T-helper 9 cell (primary cell): ENCODE data around the gene CSNK1A1.
"Not testable (repeated sequence)": the region's sequence is repeated elsewhere in the genome, so short reads cannot be mapped to it uniquely, and the experiment has no call there.

Experiments
- DNase-seq: peaks from one replicate; pipeline ENCODE4 v3.0.0-alpha.2; 2020
- total RNA-seq, 2 donors: gene quantifications; one replicate each; lab custom pipeline; 2026; lab: John Stamatoyannopoulos, UW

CSNK1A1 gene
- 188 to 190 reads per million in 2 donors for total RNA-seq

DNA sequence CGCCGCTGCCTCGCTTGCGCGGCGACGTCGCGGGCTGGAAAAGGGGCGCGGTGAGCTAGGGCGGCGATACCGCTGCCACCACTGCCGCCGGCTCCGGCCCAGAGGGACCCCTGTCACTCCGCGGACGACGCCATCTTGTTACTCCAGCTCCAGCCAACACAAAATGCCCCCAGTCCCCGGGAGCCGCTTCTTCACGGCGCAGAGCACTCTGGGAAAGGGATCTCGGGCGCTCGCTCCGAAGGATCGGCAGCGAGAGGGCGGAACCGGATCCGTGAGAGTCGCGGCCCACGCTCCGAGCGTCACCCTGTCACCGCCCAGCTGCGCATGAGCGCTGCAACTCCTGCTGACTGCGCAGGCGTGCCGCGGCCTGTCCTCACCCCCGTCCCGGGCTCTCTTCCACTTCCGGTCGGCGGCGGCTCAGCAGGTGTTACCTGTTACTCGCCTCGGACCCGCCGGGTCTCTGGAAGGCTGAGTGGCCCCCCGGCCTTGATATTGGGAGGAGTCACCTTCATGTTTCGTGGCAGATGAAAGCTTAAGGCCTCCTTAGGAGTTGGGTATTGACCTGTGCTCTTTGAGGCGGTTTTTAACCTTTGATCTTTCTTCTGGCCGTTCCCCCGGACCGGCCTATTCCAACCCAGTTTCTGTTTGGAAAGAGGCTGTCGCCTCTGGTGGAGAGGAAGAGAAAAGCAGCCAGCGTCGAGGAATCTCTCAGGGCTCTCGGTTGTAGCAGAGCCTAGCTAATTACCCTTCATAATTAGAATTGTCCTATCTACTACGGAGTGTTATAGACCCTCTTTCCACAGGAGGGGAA is at the start of gene CSNK1A1:
Gene CSNK1A1, minus strand, starts transcription at position 213 of the 811 bp plus-strand sequence. CDS start 475 bp downstream, outside the sequence.
- DNase-seq = peak; percentile 98

DNA sequence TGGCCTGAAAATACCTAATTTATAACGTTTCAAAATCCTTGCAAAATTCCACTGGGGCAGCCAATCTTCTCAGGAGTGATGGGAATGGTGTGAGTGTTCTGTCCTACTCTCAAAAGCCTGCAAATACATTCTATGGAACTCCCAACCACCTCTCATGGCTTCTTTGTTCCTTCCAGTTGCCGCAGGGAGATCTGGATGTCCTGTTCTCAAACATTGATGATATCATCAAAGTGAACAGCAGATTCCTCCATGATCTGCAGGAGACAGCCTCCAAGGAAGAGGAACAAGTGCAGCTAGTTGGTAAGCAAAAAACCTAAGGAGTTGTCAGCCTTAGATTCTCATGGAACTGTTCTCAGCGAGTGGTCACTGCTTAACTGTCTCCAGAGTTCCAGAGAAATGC is 49.7 kb upstream of the CSNK1A1 start:
- no peak for DNase-seq

- DNase-seq = no peak
These were observed 48.1 kb upstream of the CSNK1A1 start for GRCh38 chr5:149599375-149599774.

DNA sequence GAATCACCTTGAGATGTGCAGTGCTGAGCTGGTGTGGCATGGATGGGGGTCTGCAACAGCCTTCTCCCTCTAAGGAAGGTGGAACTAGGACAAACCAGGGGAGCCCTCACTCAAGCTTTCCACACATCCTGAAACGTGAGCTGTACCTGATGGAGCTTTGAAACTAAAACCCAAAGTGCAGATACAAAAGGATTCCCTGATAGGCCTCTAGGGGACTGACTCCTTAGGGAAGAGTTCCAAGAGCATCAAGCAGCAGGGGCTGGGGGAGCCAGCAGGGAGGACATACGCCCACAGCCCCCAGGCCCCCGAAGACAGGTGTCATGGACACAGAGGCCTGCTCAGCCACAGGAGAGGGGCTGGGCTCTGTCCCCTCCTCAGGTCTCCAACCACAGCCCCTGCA is 47.7 kb upstream of the CSNK1A1 start:
- DNase-seq = no peak

- DNase-seq = not testable (repeated sequence)
These were observed 47.0 kb upstream of the CSNK1A1 start for GRCh38 chr5:149598234-149598633.

GRCh38 chr5:149597618-149598017 is 46.4 kb upstream of the CSNK1A1 start:
- DNase-seq = no peak

- DNase-seq = no peak
These were observed 45.5 kb upstream of the CSNK1A1 start for GRCh38 chr5:149596712-149597111.

DNA sequence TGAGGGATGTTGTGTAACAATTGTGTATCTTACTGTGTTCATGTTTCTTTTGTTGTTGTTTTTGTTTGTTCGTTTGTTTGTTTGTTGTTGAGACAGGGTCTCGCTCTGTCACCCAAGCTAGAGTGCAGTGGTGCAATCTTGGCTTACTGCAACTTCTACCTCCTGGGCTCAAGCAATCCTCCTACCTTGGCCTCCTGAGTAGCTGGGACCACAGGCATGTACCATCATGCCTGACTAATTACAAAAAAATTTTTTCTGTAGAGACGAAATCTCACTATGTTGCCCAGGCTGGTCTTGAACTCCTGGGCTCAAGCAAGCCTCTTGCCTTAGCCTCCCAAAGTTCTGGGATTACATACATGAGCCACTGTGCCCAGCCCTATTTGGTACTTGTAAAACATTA is 43.9 kb upstream of the CSNK1A1 start:
- DNase-seq = not testable (repeated sequence)

- DNase-seq = no peak
These were observed 43.1 kb upstream of the CSNK1A1 start for GRCh38 chr5:149594206-149594895.

GRCh38 chr5:149593370-149593769 is 42.1 kb upstream of the CSNK1A1 start:
- DNase-seq = no peak

DNA sequence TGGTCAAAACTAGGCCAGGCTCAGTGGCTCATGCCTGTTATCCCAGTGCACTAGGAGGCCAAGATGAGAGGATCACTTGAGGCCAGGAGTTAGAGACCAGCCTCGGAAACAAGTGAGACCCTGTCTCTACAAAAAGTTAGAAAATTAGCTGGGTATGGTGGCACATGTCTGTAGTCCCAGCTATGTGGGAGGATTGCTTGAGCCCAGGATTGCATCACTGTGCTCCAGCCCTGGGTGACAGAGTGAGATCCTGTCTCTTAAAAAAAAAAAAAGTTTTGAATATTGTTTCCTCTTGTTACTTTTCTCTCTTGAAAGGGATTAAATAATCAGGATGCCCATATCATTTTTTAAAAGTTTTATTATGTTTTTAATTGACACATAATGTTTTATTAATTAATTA is 37.7 kb upstream of the CSNK1A1 start:
- DNase-seq = no peak

- DNase-seq = no peak
These were observed 35.6 kb upstream of the CSNK1A1 start for GRCh38 chr5:149586708-149587318.

- DNase-seq = no peak
These were observed 34.7 kb upstream of the CSNK1A1 start for GRCh38 chr5:149585910-149586309.

DNA sequence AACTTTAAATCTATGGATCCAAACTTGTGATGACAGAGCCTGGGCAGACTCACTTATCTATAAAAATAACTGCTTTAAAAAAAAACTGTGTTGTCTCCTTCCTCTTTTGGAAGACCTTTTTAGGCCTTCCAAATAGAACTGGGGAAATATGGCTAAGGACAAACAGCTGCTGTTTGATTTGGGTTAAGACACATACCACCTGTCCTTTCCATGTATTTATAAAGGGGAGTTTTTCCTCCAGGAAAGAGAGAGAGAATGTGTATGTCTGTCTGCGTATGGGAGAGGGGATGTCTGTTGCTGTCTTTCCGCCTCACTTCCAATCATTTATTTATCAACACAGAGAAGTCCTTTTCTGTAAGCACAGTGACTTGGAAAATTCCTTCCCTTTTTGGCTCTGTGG is 32.9 kb upstream of the CSNK1A1 start:
- no peak for DNase-seq

DNA sequence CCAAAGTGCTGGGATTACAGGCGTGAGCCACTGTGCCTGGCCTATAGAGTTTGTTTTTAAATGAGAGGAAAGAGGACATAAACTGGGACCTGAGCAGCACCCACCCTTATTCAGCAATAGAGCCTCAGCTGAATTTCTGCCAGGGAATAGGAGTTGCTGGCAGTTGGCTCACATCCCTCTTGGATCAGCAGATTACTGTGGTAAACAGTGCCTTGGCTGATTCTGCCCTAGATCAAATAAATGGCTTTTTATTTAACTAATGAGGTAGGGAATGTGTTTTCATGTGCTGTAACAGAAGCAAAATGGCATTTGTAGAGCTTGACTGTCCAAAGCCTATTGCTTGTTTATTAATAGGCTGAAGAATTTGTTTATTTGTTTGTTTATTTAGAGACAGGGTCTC is 32.2 kb upstream of the CSNK1A1 start:
- DNase-seq = no peak

DNA sequence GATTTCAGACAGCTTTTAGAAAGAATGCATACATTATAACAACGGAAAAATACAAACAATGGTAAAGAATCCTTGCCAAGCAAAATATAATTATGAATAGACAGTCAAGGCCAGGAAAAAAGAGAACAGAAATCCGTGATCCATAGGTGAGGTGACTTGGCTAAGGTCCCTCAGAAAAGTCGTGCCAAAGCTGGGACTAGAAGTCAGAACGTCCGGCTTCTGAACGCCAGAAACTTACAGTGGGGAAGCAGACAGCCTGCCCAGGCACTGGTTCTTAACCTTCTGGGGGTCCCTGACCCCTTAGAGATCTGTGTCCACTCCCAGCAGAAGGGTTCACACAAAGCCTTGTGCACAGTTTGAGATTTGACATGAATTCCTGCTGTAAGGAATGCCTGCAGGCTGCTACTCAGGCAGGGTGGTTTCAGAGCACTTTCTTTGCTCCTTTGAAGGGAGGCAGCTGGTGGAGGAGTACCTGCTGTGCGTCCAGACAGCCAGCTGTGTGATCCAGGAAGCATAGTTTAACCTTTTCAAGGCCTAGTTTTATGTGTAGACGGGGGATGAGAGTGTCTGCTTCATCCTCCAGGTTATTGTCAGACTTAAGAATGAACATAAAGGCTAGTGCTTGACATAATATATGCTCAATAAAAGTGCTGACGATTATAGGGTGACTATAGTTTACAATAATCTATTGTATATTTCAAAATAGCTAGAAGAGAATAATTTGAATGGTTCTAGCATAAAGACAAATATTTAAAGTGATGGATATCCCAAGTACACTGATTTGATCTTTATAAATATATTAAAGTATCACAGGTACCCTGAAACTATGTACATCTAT is 30.9 kb upstream of the CSNK1A1 start:
- no peak for DNase-seq

GRCh38 chr5:149581192-149581861 is 30.1 kb upstream of the CSNK1A1 start, which contains the start of gene ARHGEF37:
Gene ARHGEF37, plus strand, starts transcription at chr5:149581498. Its CDS starts 16,272 bp downstream, at chr5:149597770.
- DNase-seq = no peak

DNA sequence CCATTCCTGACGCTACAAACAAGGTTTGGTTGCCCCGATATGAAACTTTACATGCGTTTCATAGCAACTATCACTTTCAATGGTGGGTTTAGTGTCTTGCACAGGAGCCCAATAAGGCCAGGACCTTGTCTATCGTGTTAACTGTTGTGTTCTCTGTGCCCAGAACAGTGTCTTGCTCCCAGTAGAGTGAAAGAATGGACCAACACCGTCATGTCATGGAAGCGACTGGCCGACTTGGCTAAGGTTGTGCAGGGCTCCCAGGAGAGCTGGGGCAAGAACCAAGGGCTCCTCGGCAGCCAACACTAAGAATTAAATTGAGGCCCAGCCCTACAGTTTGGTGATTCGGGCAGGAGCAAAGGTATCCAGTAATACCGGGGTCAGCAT is 29.6 kb upstream of the CSNK1A1 start:
- DNase-seq = no peak

DNA sequence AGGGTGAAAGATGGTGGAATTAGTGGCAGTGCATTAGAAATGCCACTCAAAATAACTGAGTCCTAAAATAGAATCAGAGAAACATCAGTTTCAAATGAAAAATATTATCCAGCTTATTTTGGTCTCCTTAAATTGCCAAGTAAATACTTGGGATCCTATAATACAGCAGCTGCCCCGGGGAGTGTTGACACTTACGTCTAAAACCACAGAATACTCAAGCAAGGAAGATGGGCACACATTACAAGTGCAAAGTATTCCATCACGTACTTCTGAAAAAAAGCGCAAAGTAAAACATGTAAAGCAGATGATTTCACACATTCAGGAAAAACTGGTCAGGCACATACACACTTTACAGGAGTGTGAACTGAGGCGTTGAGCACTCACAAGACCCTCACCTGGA is 27.7 kb upstream of the CSNK1A1 start:
- no peak for DNase-seq

DNA sequence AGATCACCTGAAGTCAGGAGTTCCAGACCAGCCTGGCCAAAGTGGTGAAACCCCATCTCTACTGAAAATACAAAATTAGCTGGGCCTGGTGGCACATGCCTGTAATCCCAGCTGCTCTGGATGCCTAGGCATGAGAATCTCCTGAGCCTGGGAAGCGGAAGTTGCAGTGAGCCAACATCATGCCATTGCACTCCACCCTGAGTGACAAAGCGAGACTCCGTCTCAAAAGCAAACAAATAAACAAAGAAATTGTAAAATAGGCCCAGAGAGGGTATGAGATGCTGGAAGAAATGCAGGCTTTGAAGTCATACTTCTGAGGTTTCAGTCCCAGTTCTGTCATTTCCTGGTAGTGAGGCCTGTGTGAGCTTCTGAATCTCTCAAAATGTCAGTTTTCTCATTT is 24.8 kb upstream of the CSNK1A1 start:
- no peak for DNase-seq

DNA sequence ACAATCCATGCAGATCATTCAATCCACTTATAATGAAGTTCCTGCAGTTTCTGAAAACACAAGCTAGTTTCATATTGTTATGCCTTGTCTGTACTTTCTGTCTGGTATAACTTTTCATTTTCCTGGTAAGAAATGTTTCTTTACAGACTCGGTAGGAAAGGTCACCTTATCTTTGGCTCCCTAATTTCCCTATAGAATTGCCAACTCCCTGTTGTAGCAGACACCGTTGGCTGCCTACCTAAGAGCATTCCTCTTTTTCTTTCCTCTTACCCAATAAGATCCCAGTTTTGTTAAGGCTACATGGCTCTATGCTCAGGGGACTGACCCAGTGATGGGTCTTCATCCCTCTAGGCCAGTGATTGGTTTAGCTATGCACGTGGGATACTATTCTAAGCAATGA is 23.9 kb upstream of the CSNK1A1 start:
- DNase-seq = no peak

GRCh38 chr5:149572576-149573231 is 21.5 kb upstream of the CSNK1A1 start:
- DNase-seq = no peak
